NCI-H1930 (cell line): Measurements from ENCODE around the gene PARD6B.

Experiments used
- DNase-seq, 2 experiments: peaks; one replicate each; lab custom pipeline; 2025; lab: John Stamatoyannopoulos, UW

The PARD6B gene

GRCh38 chr20:50724112-50724725 is 7.2 kb upstream of the PARD6B start:
- DNase-seq = no peak

GRCh38 chr20:50724851-50725723 is 6.3 kb upstream of the PARD6B start:
- no peak for DNase-seq

- DNase-seq = no peak
Measured at GRCh38 chr20:50725724-50726005, 5.7 kb upstream of the PARD6B start.

- DNase-seq = no peak
Measured at GRCh38 chr20:50726955-50727791, 4.2 kb upstream of the PARD6B start.

GRCh38 chr20:50727792-50728485 is 3.4 kb upstream of the PARD6B start:
- DNase-seq = no peak

- DNase-seq = no peak
Measured at GRCh38 chr20:50728486-50728980, 2.8 kb upstream of the PARD6B start.

GRCh38 chr20:50728981-50729874 is 2.2 kb upstream of the PARD6B start:
- no peak for DNase-seq

GRCh38 chr20:50729901-50730764 is 1.2 kb upstream of the PARD6B start:
- DNase-seq = no peak

- no peak for DNase-seq
Measured at GRCh38 chr20:50730765-50731054, 670 bp upstream of the PARD6B start.

- no peak for DNase-seq
Measured at GRCh38 chr20:50731930-50732690, 730 bp downstream of the PARD6B start.

GRCh38 chr20:50733644-50734349 is 2.4 kb downstream of the PARD6B start:
- no peak for DNase-seq

GRCh38 chr20:50734730-50735679 is 3.6 kb downstream of the PARD6B start:
- no peak for DNase-seq

- no peak for DNase-seq
Measured at GRCh38 chr20:50735813-50736212, 4.4 kb downstream of the PARD6B start.

GRCh38 chr20:50737352-50737751 is 6.0 kb downstream of the PARD6B start:
- no peak for DNase-seq

GRCh38 chr20:50743087-50743486 is 11.7 kb downstream of the PARD6B start:
- DNase-seq = no peak

GRCh38 chr20:50744143-50744792 is 12.9 kb downstream of the PARD6B start:
- no peak for DNase-seq

- no peak for DNase-seq
Measured at GRCh38 chr20:50745634-50746137, 14.3 kb downstream of the PARD6B start.
